HEK293 (cell line): ENCODE data around the gene BMP2K.
"Not testable (repeated sequence)": the region's sequence is repeated elsewhere in the genome, so short reads cannot be mapped to it uniquely, and the experiment has no call there.

Experiments used
- CTCF ChIA-PET: fragments of 350-600 bp; formaldehyde crosslinking; extraction: SDS; loops from one replicate; lab custom pipeline; 2021; ENCODE audit warnings: antibody characterized with exemption; lab: Yijun Ruan, JAX
- POLR2A ChIA-PET: fragments of 300-600 bp; formaldehyde crosslinking; extraction: SDS; loops from one replicate; lab custom pipeline; 2020; ENCODE audit warnings: antibody characterized with exemption, inconsistent platforms; lab: Yijun Ruan, JAX
- H3K27ac ChIP-seq: fragments of 200-500 bp; sonication (Bioruptor generic); 2 replicates; pipeline ENCODE4 v1.5.1; 2014; ENCODE audit warnings: low read depth, low read length, control low read depth, inconsistent platforms; ENCODE audit errors: extremely low read depth
- H3K36me3 ChIP-seq, 2 experiments: fragments of 200-500 bp in 1 of 2; sonication (Bioruptor generic) in 1 of 2; 1 replicate in 1 of 2; 2 replicates in 1 of 2; pipeline ENCODE4 v1.5.1; 2014 to 2017; ENCODE audit warnings: inconsistent platforms in 2 of 2, low read length in 2 of 2; ENCODE audit not compliant: control insufficient read depth in 2 of 2, insufficient read depth in 1 of 2
- H3K4me1 ChIP-seq: fragments of 200-500 bp; sonication (Bioruptor generic); 2 replicates; pipeline ENCODE4 v1.5.1; 2014; ENCODE audit warnings: mild to moderate bottlenecking, low read length, inconsistent platforms; ENCODE audit not compliant: control insufficient read depth, insufficient read depth
- H3K4me3 ChIP-seq: 2 replicates; pipeline ENCODE4 v1.5.1; 2011; ENCODE audit warnings: low read depth, mild to moderate bottlenecking, control low read depth, low read length, moderate library complexity
- H3K9me3 ChIP-seq: fragments of 200-500 bp; sonication (Bioruptor generic); 2 replicates; pipeline ENCODE4 v1.5.1; 2014; ENCODE audit warnings: low read depth, low read length, inconsistent platforms; ENCODE audit not compliant: control insufficient read depth, insufficient read depth
- AEBP2 ChIP-seq: fragments of 450-650 bp; formaldehyde crosslinking; IDR thresholded peaks from 2 replicates; pipeline ENCODE4 v1.5.1; 2016; ENCODE audit warnings: missing biosample characterization, missing genetic modification characterization, borderline replicate concordance
- BCL6B ChIP-seq: fragments of 450-650 bp; formaldehyde crosslinking; IDR thresholded peaks from 2 replicates; pipeline ENCODE4 v1.5.1; 2017; ENCODE audit warnings: missing biosample characterization, missing genetic modification characterization
- EGR2 ChIP-seq: fragments of 450-650 bp; formaldehyde crosslinking; IDR thresholded peaks from 2 replicates; pipeline ENCODE4 v1.5.1; 2016; ENCODE audit warnings: low read depth, missing biosample characterization, missing genetic modification characterization
- TSHZ1 ChIP-seq: fragments of 450-650 bp; formaldehyde crosslinking; IDR thresholded peaks from 2 replicates; pipeline ENCODE4 v1.5.1; 2016; ENCODE audit warnings: missing biosample characterization, missing genetic modification characterization, borderline replicate concordance
- ZBTB21 ChIP-seq: fragments of 450-650 bp; formaldehyde crosslinking; IDR thresholded peaks from 2 replicates; pipeline ENCODE4 v1.5.1; 2017; ENCODE audit warnings: missing biosample characterization, missing genetic modification characterization
- ZNF202 ChIP-seq: fragments of 450-650 bp; formaldehyde crosslinking; IDR thresholded peaks from 2 replicates; pipeline ENCODE4 v1.5.1; 2016; ENCODE audit warnings: missing biosample characterization, missing genetic modification characterization, borderline replicate concordance
- ZNF23 ChIP-seq: fragments of 450-650 bp; formaldehyde crosslinking; IDR thresholded peaks from 2 replicates; pipeline ENCODE4 v1.5.1; 2016; ENCODE audit warnings: missing biosample characterization, missing genetic modification characterization, borderline replicate concordance
- ZNF311 ChIP-seq: fragments of 450-650 bp; formaldehyde crosslinking; IDR thresholded peaks from 2 replicates; pipeline ENCODE4 v1.5.1; 2017; ENCODE audit warnings: missing biosample characterization, missing genetic modification characterization, borderline replicate concordance
- ZNF350 ChIP-seq: fragments of 450-650 bp; formaldehyde crosslinking; IDR thresholded peaks from 2 replicates; pipeline ENCODE4 v1.5.0; 2017; ENCODE audit warnings: missing biosample characterization, mild to moderate bottlenecking, missing genetic modification characterization
- ZNF596 ChIP-seq: fragments of 450-650 bp; IDR thresholded peaks from 2 replicates; pipeline ENCODE4 v1.5.0; 2018; ENCODE audit warnings: missing biosample characterization, mild to moderate bottlenecking, missing genetic modification characterization, moderate library complexity
- ZNF621 ChIP-seq: fragments of 450-650 bp; formaldehyde crosslinking; IDR thresholded peaks from 2 replicates; pipeline ENCODE4 v1.5.1; 2017; ENCODE audit warnings: missing biosample characterization, missing genetic modification characterization
- ZNF768 ChIP-seq: fragments of 450-650 bp; formaldehyde crosslinking; IDR thresholded peaks from 2 replicates; pipeline ENCODE4 v1.5.1; 2018; ENCODE audit warnings: missing biosample characterization, mild to moderate bottlenecking, missing genetic modification characterization
- ZNF776 ChIP-seq: fragments of 450-650 bp; formaldehyde crosslinking; IDR thresholded peaks from 2 replicates; pipeline ENCODE4 v1.5.0; 2017; ENCODE audit warnings: missing biosample characterization, missing genetic modification characterization, borderline replicate concordance

BMP2K gene

GRCh38 chr4:78827191-78827590, 51.0 kb downstream of the BMP2K start (continued):
- TF ChIP-seq AEBP2 (tag by site-specific recombination): no peak
- no peak for TF ChIP-seq TSHZ1 (tag by site-specific recombination)
- no peak for TF ChIP-seq ZNF621 (tag by site-specific recombination)

- H3K9me3 ChIP-seq: no peaks in the 10 kb centered on the region
- H3K4me1 ChIP-seq: no peaks in the 10 kb centered on the region
- peaks cover 0 to 11% of the 10 kb centered on the region in 2 experiments; a peak in 1 of 3 replicates for H3K36me3 ChIP-seq
- no peak overlapping the region for H3K4me3 ChIP-seq
- TF ChIP-seq ZNF776 (no peak), ZBTB21 (no peak), BCL6B (tag by site-specific recombination) (no peak), ZNF596 (no peak), ZNF311 (tag by site-specific recombination) (no peak), ZNF23 (tag by site-specific recombination) (no peak), ZNF768 (tag by site-specific recombination) (no peak), ZNF202 (tag by site-specific recombination) (no peak), EGR2 (tag by site-specific recombination) (no peak), ZNF350 (tag by site-specific recombination) (no peak)
- POLR2A ChIA-PET: no interaction called here
- H3K27ac ChIP-seq: no peak overlapping the region
- CTCF ChIA-PET: no interaction called here
Measured at GRCh38 chr4:78829296-78829695, 53.1 kb downstream of the BMP2K start.

GRCh38 chr4:78839676-78840075, 63.5 kb downstream of the BMP2K start:
- POLR2A ChIA-PET, H3K4me3 ChIP-seq, H3K36me3 ChIP-seq, H3K9me3 ChIP-seq, H3K4me1 ChIP-seq, H3K27ac ChIP-seq: not testable (repeated sequence)
- CTCF ChIA-PET: interaction anchor here (1.0 kb wide), 1 partner anchor 11 kb away, joined by 3 read pairs; no protein-coding TSS in a partner anchor

- H3K4me3 ChIP-seq, H3K36me3 ChIP-seq, H3K27ac ChIP-seq, H3K9me3 ChIP-seq, H3K4me1 ChIP-seq, POLR2A ChIA-PET: not testable (repeated sequence)
- CTCF ChIA-PET: interaction anchor here (0.6 kb wide), 1 partner anchor 137 kb away, joined by 4 read pairs; no protein-coding TSS in a partner anchor
Measured at GRCh38 chr4:78840286-78840685, 64.1 kb downstream of the BMP2K start.
